Naive thymus-derived CD8-positive, alpha-beta T cell (primary cell): Measurements from ENCODE around the gene RCVRN. TPM values are rescaled to one million over a fixed set of nuclear protein-coding genes. Genes with fewer than 3 reads are reported as not detected.

ENCODE experiments used
- ATAC-seq, 2 donors: fragments of 150-1000 bp; cut with Tn5 transposase in 1 of 2; sonication (Bioruptor Pico), chemical (Tn5 transposase) in 1 of 2; 1 replicate in 1 of 2; 2 replicates in 1 of 2; pipeline ENCODE4 v1.10.0; 2021; ENCODE audit warnings: mild to moderate bottlenecking in 2 of 2, moderate library complexity in 2 of 2
- POLR2A ChIA-PET: fragments of 350-600 bp; sonication (Branson Sonifier 250); formaldehyde crosslinking; loops from one replicate; lab custom pipeline; 2021; ENCODE audit warnings: antibody characterized with exemption; lab: Charles Lee
- DNase-seq, 10 donors: peaks; one replicate each; pipeline versions ENCODE4 v3.0.0 to v3.0.0-alpha.2; 2020 to 2022
- H3K27ac Mint-ChIP-seq, 10 donors: one replicate each; pipeline ENCODE4 v1.8.0; 2020 to 2022; ENCODE audit warnings: mild to moderate bottlenecking in 10 of 10, mixed read lengths in 10 of 10, moderate library complexity in 4 of 10, inconsistent platforms in 1 of 10
- H3K27me3 Mint-ChIP-seq, 5 donors: one replicate each; pipeline ENCODE4 v1.8.0; 2021 to 2022; ENCODE audit warnings: mixed read lengths in 5 of 5
- H3K36me3 Mint-ChIP-seq, 3 donors: one replicate each; pipeline ENCODE4 v1.8.0; 2020 to 2022; ENCODE audit warnings: mixed read lengths in 3 of 3, mild to moderate bottlenecking in 2 of 3, inconsistent platforms in 1 of 3
- H3K4me1 Mint-ChIP-seq, 4 donors: one replicate each; pipeline ENCODE4 v1.8.0; 2021 to 2022; ENCODE audit warnings: mixed read lengths in 4 of 4
- H3K4me3 Mint-ChIP-seq, 10 donors: one replicate each; pipeline ENCODE4 v1.8.0; 2020 to 2022; ENCODE audit warnings: mild to moderate bottlenecking in 10 of 10, mixed read lengths in 10 of 10, moderate library complexity in 6 of 10, inconsistent platforms in 1 of 10
- H3K9me3 Mint-ChIP-seq, 9 donors: one replicate each; pipeline ENCODE4 v1.8.0; 2020 to 2022; ENCODE audit warnings: mixed read lengths in 9 of 9, mild to moderate bottlenecking in 3 of 9, inconsistent platforms in 1 of 9, moderate library complexity in 1 of 9
- polyA plus RNA-seq, 3 donors: library from polyadenylated mRNA; unstranded; fragments of 300-500 nt; fragmentation: Illumina TruSeq; gene quantifications; one replicate each; pipeline ENCODE4 v1.2.3, GENCODE V29; 2021
- total RNA-seq, 8 experiments: library from RNA in 2 of 8; stranded (reverse) in 2 of 8; gene quantifications; one replicate each; pipeline ENCODE4 v1.2.3 and lab custom pipeline; 2021 to 2026

The RCVRN gene
- total and polyA plus RNA-seq, 5 experiments from 2014 or later: not detected

DNA sequence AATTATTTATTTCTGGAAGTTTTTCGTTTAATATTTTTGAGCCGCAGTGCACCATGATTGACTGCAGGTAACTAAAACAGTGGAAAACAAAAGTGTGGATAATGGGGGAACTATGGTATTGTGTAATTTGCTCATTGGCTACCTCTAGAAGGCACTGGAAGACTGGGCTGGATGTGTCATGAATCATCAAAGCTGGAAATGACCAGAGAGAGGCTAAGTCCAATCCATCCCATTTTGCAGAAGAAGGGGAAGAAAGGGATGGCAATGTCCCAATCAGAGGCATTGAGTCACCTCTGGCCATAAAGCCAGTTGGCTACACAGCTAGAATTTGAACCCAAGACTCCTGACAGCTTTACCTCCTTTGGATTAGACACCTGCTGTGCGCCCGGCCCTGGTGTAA, 50.0 kb downstream of the RCVRN start:
- no peak for ATAC-seq
- Mint-ChIP-seq H3K4me3 (no peak overlapping the region), H3K36me3 (peaks cover 0 to 12% (median 0%) of the 10 kb centered on the region in 3 donors), H3K9me3 (peaks cover 0 to 31% (median 9%) of the 10 kb centered on the region in 9 donors), H3K27me3 (peaks cover 0 to 13% (median 3%) of the 10 kb centered on the region in 5 donors), H3K27ac (no peak overlapping the region), H3K4me1 (peaks cover 0 to 1% (median 0%) of the 10 kb centered on the region in 4 donors)
- DNase-seq: no peak
- POLR2A ChIA-PET: no interaction called here

DNA sequence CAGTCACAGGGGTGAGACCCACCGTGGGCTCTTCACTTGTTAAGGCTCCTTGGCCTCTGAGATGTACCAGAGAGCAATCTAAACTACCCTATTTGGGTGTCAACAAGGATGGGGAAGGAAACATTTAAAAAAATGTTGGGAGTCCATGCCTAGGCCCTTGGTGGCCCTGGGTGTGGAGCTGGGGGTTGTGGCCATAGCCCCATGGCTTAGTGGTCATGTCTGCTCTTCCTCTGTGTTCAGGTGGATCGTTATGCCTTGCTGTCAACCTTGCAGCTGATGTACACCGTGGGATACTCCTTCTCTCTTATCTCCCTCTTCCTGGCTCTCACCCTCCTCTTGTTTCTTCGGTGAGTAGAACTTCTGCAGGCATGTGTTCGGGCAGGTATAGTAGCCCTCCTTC, 50.8 kb downstream of the RCVRN start:
- DNase-seq (no peak), ATAC-seq (no peak)
- Mint-ChIP-seq H3K4me1 (peaks cover 0 to 1% (median 0%) of the 10 kb centered on the region in 4 donors), H3K36me3 (peaks cover 0 to 12% (median 0%) of the 10 kb centered on the region in 3 donors), H3K9me3 (peaks cover 0 to 26% (median 7%) of the 10 kb centered on the region in 9 donors), H3K4me3 (no peak overlapping the region), H3K27me3 (peaks cover 0 to 13% (median 3%) of the 10 kb centered on the region in 5 donors), H3K27ac (no peak overlapping the region)
- POLR2A ChIA-PET: no interaction called here

DNA sequence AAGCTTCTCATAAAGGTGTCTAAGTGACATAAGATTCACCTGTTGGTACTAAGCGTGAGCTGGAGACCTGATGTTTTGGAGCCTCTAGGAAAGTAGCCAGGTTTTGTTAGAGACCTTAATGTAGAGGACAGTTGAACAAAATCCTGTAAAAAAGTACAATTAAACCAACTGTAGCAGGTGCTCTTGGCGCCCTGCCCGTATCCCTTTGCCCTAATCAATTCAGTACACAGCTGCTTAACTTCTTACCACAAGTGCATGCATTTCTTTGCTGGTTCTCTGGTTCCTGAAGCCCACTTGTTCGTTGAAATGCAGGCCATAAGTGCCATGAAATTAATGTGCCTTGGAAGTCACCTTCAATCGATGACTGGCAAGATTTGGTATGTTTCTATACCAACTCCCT, 54.9 kb downstream of the RCVRN start:
- H3K9me3 Mint-ChIP-seq: peaks cover 0 to 7% (median 2%) of the 10 kb centered on the region in 9 donors
- H3K27ac Mint-ChIP-seq: no peak overlapping the region
- H3K27me3 Mint-ChIP-seq: peaks cover 0 to 14% (median 2%) of the 10 kb centered on the region in 5 donors
- no peak overlapping the region for H3K4me3 Mint-ChIP-seq
- POLR2A ChIA-PET: no interaction called here
- ATAC-seq: no peak
- peaks cover 0 to 4% (median 0%) of the 10 kb centered on the region in 3 donors for H3K36me3 Mint-ChIP-seq
- H3K4me1 Mint-ChIP-seq: peaks cover 0 to 1% (median 0%) of the 10 kb centered on the region in 4 donors
- no peak for DNase-seq

Other genes starting within 250 kb of the RCVRN start
- gene DHRS7C, start 113.7 kb downstream of the RCVRN start, total RNA-seq: not detected
- gene DHRS7C, start 113.7 kb downstream of the RCVRN start, polyA plus RNA-seq: not detected
- gene GSG1L2, start 83.2 kb downstream of the RCVRN start, total RNA-seq: not detected
- not detected for gene GSG1L2, start 83.2 kb downstream of the RCVRN start, polyA plus RNA-seq
- gene GLP2R, start 79.3 kb downstream of the RCVRN start, total RNA-seq: not detected
- not detected for gene GLP2R, start 79.3 kb downstream of the RCVRN start, polyA plus RNA-seq